Subcutaneous abdominal adipose tissue (tissue), 5 donors: ENCODE measurements around the gene BCR.

ENCODE experiments used
- H3K27ac ChIP-seq: one replicate; pipeline ENCODE4 v1.7.0; 2013; ENCODE audit warnings: low read depth, mild to moderate bottlenecking, inconsistent platforms, low read length, moderate library complexity
- H3K27me3 ChIP-seq, 5 donors: one replicate each; pipeline ENCODE4 v1.7.0; 2013; ENCODE audit warnings: low read length in 5 of 5, inconsistent platforms in 1 of 5; ENCODE audit not compliant: control insufficient read depth in 5 of 5, insufficient read depth in 4 of 5
- H3K36me3 ChIP-seq, 5 donors: one replicate each; pipeline ENCODE4 v1.7.0; 2013; ENCODE audit warnings: low read length in 5 of 5; ENCODE audit not compliant: control insufficient read depth in 5 of 5, insufficient read depth in 5 of 5
- H3K4me1 ChIP-seq, 5 donors: one replicate each; pipeline ENCODE4 v1.7.0; 2013; ENCODE audit warnings: low read length in 5 of 5, mild to moderate bottlenecking in 3 of 5, moderate library complexity in 1 of 5; ENCODE audit not compliant: control insufficient read depth in 5 of 5, insufficient read depth in 5 of 5
- H3K4me3 ChIP-seq, 5 donors: one replicate each; pipeline ENCODE4 v1.7.0; 2013; ENCODE audit warnings: low read length in 5 of 5, low read depth in 1 of 5
- H3K9ac ChIP-seq, 5 donors: one replicate each; pipeline ENCODE4 v1.7.0; 2013; ENCODE audit warnings: low read length in 5 of 5, mild to moderate bottlenecking in 4 of 5, moderate library complexity in 3 of 5
- H3K9me3 ChIP-seq, 5 donors: one replicate each; pipeline ENCODE4 v1.7.0; 2013; ENCODE audit warnings: low read length in 5 of 5; ENCODE audit not compliant: control insufficient read depth in 5 of 5
- donor health status: healthy.
- donor health status: healthy.
- donor health status: healthy.
- donor health status: healthy.
- donor health status: healthy.

Gene BCR

DNA sequence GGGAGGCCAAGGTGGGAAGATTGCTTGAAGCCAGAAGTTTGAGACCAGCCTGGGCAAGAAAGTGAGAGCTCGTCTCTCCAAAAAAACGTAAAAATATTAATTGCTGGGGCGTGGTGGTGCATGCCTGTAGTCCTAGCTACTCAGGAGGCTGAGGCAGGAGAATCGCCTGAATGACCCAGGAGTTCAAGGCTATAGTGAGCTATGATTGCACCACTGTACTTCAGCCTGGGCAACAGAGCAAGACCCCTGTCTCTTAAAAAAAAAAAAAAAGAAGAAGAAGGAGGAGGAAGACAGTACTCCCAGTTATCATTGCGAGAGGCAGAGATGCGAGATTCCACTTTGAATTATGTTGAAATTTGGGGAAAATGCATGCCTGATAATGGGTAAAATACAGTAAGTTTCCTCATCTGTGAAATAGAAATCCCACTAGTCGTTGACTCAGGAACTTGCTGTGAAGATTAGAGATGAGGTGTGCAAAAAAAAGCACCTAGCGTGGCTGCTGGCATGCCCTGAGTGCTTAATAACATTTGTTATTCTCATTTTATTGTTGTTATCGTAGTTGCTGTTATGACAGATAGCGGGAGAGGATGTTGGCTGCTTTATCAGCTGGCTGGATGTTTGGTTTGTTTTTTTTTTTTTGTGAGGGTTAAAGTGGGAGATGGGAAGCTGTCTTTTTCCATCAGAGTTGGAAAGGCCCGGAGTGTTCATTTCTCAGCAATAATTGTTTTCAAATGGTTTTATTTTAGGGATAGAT, 33.4 kb downstream of the BCR start:
- Histone ChIP-seq H3K4me3 (no peak overlapping the region), H3K9ac (no peak overlapping the region), H3K27ac (no peak overlapping the region), H3K36me3 (no peaks in the 10 kb centered on the region), H3K9me3 (no peaks in the 10 kb centered on the region), H3K4me1 (peaks cover 12 to 68% (median 51%) of the 10 kb centered on the region in 5 donors), H3K27me3 (no peaks in the 10 kb centered on the region)

DNA sequence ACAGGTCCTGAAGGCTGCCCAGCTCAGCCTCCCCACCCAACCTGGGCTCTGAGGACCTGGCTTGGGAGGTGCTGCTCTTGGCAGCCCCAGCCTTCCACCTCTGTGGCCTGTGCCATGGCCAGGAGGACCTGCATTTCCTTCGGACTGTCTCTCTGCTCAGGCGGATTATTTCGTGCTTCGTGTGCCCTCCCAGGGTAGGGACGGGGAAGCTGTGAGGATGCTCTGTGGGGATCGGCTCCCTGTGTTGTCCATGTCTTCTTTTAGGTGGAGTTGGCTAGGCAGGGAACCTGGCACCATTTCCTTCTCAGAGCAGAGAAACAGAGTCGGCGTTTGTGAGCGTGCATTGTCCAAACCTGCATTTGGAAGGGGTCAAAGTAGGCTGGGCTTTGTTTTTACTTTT, 34.1 kb downstream of the BCR start:
- Histone ChIP-seq H3K4me1 (peaks cover 17 to 74% (median 57%) of the 10 kb centered on the region in 5 donors), H3K9me3 (no peaks in the 10 kb centered on the region), H3K27ac (no peak overlapping the region), H3K9ac (no peak overlapping the region), H3K36me3 (no peaks in the 10 kb centered on the region), H3K4me3 (no peak overlapping the region), H3K27me3 (no peaks in the 10 kb centered on the region)

DNA sequence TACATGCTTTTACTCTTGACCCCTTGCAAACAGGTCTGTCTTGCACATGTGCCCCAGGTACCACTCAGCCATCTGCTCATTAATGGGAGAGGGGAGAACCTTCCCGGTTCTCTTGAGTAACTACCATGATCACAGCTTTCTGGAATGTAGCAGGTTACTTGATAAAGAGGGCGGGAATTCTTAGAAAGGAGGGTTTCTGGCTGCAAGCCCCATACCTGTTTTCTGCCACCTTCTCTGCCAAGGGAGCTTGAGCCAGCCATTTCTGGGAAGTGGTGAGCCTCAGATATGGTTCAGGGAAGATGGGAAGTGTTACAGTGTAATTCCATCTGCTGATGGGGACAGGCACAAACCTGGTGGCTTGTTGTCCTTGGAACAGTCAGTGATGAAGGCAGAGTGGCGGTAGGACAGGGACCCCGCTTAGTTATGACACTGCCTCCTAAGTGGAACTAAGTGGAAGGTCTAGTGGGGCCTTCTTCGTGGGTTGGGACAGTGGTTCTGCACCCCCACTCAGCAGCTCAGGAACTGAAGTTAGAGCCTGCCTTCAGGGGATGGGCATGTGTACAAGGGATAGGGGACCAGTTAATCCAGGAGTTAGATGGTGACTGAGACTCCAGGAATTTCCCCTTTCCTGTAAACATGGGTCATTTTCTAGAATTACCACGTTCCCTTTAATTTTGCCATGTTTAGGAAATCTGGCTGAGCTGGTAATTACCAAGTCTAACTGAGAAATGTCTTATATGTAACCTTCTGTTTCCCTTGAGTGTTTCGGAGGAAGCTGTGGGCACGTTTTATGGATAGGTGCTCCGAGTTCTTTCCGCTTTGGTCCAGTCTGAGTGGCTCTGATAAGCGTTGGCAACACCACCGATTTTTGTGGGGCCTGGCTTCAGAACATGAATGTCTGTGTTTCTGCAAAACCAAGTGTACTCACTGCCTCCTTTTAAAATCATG, 35.3 kb downstream of the BCR start:
- peaks cover 27 to 86% (median 69%) of the 10 kb centered on the region in 5 donors for H3K4me1 ChIP-seq
- H3K4me3 ChIP-seq = no peak overlapping the region
- no peaks in the 10 kb centered on the region for H3K36me3 ChIP-seq
- H3K27me3 ChIP-seq = no peaks in the 10 kb centered on the region
- H3K27ac ChIP-seq = peak overlapping the region; percentile 15
- no peaks in the 10 kb centered on the region for H3K9me3 ChIP-seq
- peak overlapping the region in 1 of 5 donors; percentile 19 for H3K9ac ChIP-seq

DNA sequence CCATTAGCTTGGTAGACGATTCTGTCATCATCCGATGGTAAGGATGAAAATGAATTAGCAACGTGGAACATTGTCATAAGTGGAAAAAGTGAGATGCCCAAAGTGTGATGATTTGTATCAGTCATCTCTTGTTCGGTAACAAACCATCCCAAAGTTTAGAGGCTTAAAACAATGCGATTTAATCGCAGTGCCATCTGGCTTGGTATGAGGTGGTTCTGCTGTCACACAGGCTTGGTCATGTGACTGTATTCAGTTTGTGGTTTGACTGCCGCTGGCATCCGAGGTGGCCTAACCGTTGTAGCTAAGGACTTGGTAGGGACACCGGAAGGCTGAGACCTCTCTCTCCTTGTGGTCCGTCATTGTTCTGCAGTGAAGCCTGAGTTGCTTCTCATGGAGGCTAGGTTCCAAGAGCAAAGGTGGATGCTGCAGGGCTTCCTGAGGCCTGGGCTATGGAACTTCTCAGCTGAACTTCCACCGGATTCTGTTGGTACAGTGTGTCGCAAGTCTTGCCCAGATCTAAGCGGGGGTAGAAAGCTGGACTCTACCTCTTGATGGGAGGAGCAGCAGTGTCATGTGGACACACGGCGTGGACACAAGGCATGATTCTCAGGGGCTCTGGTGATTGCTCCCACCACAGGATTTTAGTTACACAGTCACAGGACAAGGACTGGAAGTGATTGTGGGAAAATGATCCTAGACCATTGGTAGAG, 36.3 kb downstream of the BCR start:
- H3K4me1 ChIP-seq = peaks cover 31 to 95% (median 78%) of the 10 kb centered on the region in 5 donors
- H3K4me3 ChIP-seq = no peak overlapping the region
- no peaks in the 10 kb centered on the region for H3K27me3 ChIP-seq
- peak overlapping the region in 1 of 5 donors; percentile 5 for H3K9ac ChIP-seq
- no peaks in the 10 kb centered on the region for H3K9me3 ChIP-seq
- peak overlapping the region; percentile 15 for H3K27ac ChIP-seq
- H3K36me3 ChIP-seq = no peaks in the 10 kb centered on the region

DNA sequence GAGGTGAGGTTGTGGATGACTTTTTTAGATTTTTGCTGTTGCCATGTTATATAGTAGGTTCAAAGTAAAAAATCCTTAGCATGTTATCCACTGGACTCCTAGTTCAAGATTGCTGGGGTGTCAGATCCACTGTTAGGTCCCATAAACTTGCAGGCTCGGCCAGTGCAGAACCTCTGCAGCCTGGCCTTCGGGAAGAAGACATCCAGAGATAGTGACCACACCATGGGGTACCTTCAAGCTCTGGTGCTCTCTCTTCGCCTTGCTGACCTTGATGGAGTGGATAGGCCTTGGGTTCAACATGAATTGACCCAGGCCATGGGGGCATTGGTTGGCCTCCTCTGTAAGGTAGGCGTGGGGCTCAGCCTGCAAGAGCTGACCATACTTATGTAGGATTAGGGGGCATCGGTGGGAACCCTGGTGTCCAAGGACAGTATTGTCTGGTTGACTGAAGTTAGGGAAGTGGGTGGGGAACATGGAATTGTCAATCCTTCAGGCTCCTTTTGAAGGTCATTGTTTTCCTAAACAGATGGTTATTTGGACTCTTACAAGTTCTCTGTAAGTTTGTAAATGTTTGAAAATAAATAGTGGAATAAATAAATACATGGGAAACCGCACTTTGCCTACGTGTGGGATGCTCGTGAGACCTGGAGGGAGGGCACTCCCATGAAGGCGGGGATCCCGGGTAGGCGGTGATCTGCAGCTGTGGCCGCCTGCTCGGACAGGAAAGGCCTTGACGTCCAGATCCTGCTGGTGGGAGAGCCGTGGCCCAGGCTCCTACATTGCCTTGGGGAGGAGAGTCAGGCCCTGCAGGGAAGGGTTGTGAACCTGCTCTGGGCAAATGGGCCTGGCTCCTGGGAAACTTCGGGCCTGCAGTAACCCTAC, 37.1 kb downstream of the BCR start:
- Histone ChIP-seq H3K36me3 (no peaks in the 10 kb centered on the region), H3K27me3 (no peaks in the 10 kb centered on the region), H3K27ac (peak overlapping the region; percentile 15), H3K9ac (peak overlapping the region in 2 of 5 donors; percentile 7 to 44), H3K4me3 (no peak overlapping the region), H3K4me1 (peaks cover 33 to 96% (median 75%) of the 10 kb centered on the region in 5 donors), H3K9me3 (no peaks in the 10 kb centered on the region)

GRCh38 chr22:23218053-23218866, 38.0 kb downstream of the BCR start:
- H3K27ac ChIP-seq = peak overlapping the region; percentile 15

DNA sequence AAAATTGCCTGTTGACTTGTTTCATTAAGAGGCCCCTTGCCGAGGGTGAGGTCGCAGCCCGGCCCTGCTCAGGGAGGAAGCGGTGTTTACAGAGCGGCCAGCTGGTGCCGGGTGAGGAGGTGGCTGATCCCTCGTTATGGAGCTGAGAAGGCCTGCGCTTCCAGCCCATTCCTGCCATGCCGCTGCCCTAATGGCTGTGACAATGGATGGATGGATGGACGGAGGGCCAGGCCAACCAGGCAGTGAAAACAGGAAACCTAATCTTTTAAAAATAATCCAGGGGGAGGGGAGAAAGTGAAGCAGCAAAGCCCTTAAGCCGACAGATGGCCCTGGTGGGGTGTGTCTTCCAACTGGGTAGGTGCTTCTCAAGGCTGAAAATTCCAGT, 38.5 kb downstream of the BCR start:
- Histone ChIP-seq H3K9me3 (no peaks in the 10 kb centered on the region), H3K9ac (peak overlapping the region in 2 of 5 donors; percentile 7 to 44), H3K36me3 (no peaks in the 10 kb centered on the region), H3K27ac (peak overlapping the region; percentile 15), H3K4me3 (peak overlapping the region in 2 of 5 donors; percentile 4 to 11), H3K27me3 (no peaks in the 10 kb centered on the region), H3K4me1 (peaks cover 40 to 97% (median 77%) of the 10 kb centered on the region in 5 donors)

More at GRCh38 chr22:23218053-23218866, 38.0 kb downstream of the BCR start:
- Histone ChIP-seq H3K36me3 (no peaks in the 10 kb centered on the region), H3K4me3 (peak overlapping the region in 3 of 5 donors; percentile 2 to 11 (median 4)), H3K27me3 (no peaks in the 10 kb centered on the region), H3K4me1 (peaks cover 35 to 97% (median 73%) of the 10 kb centered on the region in 5 donors), H3K9me3 (no peaks in the 10 kb centered on the region), H3K9ac (peak overlapping the region in 3 of 5 donors; percentile 7 to 44 (median 33))

DNA sequence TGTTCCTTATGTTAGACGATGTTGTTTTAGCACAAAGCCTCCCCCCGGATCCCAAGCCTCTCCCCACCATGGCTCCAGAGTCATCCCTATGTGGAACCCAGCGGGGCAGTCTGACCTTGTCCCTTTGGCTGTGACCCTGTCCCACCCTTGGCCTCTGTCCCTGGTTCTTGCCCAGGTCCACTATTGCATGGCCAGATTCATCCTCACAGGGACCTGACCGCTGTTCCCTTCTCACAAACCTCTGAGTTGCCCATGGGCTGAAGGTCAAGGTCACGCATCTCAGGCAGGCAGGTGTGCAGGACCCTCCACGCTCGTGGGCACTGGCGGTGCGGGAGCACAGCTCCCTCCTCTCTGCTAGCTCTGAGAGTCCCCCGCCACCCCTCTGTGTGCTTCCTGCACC, 39.0 kb downstream of the BCR start:
- Histone ChIP-seq H3K4me3 (no peak overlapping the region), H3K36me3 (no peaks in the 10 kb centered on the region), H3K4me1 (peaks cover 40 to 97% (median 81%) of the 10 kb centered on the region in 5 donors), H3K9ac (peak overlapping the region in 1 of 5 donors; percentile 7), H3K27me3 (no peaks in the 10 kb centered on the region), H3K27ac (no peak overlapping the region), H3K9me3 (no peaks in the 10 kb centered on the region)
